ENCODE measurements around the gene TMEM97. TPM values are rescaled to one million over a fixed set of nuclear protein-coding genes. Genes with fewer than 3 reads are reported as not detected.

The TMEM97 gene
- total RNA-seq, 1 donor from 2014 or later, result 28.5 TPM

DNA sequence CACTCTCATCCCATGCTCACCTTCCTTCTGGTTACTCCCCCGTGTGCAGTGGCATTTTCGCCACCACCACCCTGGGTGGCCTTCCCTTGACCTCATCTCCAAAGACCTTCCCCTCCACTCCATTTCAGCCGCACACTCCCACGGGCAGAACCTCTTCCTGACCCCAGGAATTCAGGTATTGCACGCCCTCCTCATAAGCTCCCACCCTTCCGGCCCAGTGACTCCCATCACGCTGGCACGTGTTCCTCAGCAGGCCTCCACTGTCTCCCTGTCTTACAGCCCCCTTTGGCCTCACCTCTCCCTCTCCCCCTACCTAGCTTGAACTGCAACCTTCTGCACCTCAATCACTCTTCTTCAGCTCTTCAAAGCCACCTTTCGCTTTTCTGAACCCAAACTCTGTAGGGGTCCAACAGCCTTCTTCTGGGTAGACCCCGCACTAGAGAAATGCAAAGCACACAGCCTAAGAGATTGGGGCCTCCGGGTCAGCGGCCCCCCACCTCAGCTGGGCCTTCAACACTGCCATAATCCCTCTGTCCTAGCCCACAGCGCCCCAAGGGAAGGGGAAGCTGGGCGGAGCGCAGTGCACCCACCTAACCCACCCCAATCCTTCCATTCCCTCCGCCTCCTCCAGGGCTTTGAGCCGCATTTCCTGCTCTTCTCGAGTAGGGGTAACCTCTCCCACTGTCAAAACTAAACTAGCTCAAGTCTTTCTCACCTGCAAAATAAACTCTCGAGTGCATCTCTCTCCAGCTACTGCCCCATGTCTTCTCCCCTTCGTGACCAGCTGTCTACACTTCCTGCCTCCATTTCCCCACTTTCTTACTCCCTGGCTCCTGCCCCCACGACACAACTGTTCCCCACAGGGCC lies 1.7 kb upstream of the TMEM97 start:
- TF ChIP-seq, protein P1, sequence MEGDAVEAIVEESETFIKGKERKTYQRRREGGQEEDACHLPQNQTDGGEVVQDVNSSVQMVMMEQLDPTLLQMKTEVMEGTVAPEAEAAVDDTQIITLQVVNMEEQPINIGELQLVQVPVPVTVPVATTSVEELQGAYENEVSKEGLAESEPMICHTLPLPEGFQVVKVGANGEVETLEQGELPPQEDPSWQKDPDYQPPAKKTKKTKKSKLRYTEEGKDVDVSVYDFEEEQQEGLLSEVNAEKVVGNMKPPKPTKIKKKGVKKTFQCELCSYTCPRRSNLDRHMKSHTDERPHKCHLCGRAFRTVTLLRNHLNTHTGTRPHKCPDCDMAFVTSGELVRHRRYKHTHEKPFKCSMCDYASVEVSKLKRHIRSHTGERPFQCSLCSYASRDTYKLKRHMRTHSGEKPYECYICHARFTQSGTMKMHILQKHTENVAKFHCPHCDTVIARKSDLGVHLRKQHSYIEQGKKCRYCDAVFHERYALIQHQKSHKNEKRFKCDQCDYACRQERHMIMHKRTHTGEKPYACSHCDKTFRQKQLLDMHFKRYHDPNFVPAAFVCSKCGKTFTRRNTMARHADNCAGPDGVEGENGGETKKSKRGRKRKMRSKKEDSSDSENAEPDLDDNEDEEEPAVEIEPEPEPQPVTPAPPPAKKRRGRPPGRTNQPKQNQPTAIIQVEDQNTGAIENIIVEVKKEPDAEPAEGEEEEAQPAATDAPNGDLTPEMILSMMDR (conservative IDR thresholded peaks at IDR 0.05; ENCODE audit: low read depth, low read length), result no peak
- no peak for DNase-seq (ENCODE audit: low read depth)
- no peak overlapping the region for H3K4me3 ChIP-seq (ENCODE audit: low read depth, low read length)

DNA sequence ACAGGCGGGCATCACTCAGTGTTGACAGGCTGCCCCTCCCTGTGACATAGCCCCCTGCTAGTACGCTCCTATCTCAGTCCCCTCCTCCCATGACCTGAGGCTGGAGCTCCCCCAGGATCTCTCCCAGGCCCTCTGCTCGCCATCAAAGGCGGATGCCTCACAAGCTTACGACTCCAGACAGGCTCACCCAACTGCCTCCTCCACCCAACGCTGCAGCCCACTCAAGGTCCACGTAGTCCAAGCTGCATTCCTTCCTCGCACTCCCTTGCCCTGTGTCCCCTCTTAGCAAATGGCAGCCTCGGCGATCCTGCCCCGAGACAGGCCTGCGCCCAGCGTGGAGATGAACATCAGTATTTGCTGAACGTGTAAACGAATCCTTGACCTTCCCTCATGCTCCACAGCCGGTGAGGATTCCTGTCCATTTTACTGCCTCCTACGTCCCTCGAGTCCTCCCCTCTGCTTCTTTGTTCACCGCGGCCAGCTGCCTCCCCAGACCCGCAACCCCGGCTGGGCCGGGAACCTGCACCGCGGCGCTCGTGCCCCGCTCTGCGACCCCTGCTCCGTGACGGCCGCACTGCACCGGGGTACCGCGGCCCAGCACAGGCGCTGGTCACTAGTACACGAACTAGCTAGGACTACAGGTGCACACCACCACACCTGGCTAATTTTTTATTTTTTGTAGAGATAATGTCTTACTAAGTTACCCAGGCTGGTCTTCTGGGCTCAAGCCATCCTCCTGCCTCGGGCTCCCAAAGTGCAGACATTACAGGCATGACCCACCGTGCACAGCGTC lies 838 bp upstream of the TMEM97 start:
- H3K4me3 ChIP-seq (ENCODE audit: low read depth, low read length), result peak overlapping the region; percentile 78

DNA sequence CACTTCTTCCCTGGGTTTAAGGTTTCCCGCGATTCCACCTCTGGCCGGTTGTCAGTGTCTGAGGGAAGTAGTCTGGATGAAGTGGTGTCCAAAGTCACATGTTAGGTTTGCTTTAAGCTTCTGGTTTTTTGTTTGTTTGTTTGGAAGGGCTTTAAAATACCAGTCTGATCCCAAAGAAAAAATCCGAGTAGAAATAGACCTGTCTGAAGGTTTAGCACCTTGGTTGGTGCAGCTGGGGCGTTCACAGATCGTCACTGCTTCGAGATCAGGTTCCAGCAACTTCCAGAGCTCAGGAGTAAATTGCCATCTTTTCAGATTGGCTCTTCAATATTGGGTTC lies 567 bp downstream of the TMEM97 start:
- DNase-seq (ENCODE audit: low read depth), result no peak
- H3K4me3 ChIP-seq (ENCODE audit: low read depth, low read length), result peak overlapping the region; percentile 78
- TF ChIP-seq, protein P1 (conservative IDR thresholded peaks at IDR 0.05; ENCODE audit: low read depth, low read length), result no peak

More for the DNA sequence above, 838 bp upstream of the TMEM97 start:
- TF ChIP-seq, protein P1 (conservative IDR thresholded peaks at IDR 0.05; ENCODE audit: low read depth, low read length), result no peak
- no peak for DNase-seq (ENCODE audit: low read depth)

DNA sequence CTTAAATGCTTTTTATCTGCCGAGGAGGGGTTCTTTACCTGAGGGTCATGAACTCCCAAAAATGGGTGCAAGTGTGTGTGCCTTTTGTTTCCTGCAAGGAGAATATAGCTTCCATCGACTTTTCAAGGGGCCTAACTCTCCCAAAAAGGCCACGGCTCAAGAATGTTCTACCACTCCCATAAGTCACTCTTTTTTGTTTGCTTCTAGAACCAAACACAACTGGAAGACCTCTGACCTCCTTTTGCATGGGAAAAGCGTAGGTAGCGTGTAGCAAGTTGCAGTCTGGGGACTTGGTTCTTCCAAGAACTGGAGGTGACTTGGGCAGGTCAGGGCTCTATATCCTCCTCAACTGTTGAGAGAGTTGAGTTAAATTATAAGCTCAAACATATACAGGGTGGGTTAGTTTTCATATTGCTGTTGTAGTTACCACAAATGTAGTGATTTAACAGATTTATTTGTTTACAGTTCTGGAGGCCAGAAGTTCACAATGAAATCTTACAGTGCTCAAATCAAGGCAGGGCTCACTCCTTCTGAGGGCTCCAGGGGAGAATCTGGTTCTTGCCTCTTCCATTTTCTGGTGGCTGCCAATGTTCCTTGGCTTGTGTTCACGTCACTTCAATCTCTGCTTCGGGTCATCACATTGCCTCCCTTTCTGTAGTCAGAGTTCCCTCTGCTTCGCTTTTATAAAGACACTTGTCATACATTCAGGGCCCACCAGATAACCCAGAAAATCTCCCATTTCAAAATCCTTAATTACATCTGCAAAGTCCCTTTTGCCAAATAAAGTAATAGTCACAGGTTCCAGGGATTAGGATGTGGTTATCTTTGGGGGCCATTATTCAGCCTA lies 1.4 kb downstream of the TMEM97 start:
- TF ChIP-seq, protein P1 (conservative IDR thresholded peaks at IDR 0.05; ENCODE audit: low read depth, low read length), result no peak
- DNase-seq (ENCODE audit: low read depth), result no peak
- H3K4me3 ChIP-seq (ENCODE audit: low read depth, low read length), result peak overlapping the region; percentile 78

DNA sequence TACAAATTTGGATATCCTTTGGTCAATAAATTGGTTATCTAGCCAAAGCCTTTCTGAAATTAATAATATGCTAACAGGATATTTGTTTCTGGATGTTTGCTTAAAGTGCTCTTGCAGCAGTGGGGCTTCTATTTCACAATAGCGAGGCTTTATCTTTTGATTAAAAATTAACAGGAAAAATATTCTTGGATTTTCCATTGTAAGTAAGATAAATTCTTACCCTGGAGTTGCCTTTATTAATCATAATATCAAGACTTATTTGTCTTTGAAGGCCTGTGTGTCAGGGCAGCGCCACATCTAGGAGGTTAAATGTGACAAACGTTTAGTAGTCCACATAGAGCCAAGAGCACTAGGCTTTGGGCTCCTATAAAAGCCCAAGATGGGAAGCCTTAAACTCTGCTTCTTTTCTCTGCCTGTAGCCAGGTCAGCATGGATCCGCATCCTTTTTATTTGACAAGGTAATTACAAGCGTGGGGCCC lies 5.3 kb downstream of the TMEM97 start:
- TF ChIP-seq, protein P1 (conservative IDR thresholded peaks at IDR 0.05; ENCODE audit: low read depth, low read length), result no peak
- no peak for DNase-seq (ENCODE audit: low read depth)
- H3K4me3 ChIP-seq (ENCODE audit: low read depth, low read length), result no peak overlapping the region

DNA sequence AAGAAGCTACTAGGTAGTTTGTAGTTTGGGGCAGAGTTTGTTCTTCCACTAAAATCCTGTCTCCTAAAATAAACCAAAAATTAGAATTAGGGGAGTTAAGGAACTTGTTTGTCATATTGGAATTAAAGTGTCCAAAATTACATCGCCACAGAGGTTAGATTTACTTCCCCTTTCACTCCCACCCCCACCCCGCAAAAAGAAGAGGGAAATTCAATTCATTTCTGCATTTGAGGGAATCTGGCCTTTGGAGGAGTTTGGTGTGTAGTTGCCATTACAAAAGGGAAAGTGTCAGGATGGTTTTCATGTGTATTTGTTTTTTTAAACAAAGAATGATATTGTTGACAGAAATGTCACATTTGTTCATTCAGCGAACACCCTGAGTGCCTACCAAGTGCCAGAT lies 5.8 kb downstream of the TMEM97 start:
- DNase-seq (ENCODE audit: low read depth), result no peak

More for the DNA sequence above, 5.8 kb downstream of the TMEM97 start:
- TF ChIP-seq, protein P1 (conservative IDR thresholded peaks at IDR 0.05; ENCODE audit: low read depth, low read length), result no peak
- H3K4me3 ChIP-seq (ENCODE audit: low read depth, low read length), result no peak overlapping the region
